HG03469 (cell line): ENCODE measurements around the gene CDK13.
"Not testable (repeated sequence)": the region's sequence is repeated elsewhere in the genome, so short reads cannot be mapped to it uniquely, and the experiment has no call there.

Experiments
- ATAC-seq: cut with Tn5 transposase; IDR thresholded peaks from one replicate; pipeline ENCODE4 v1.9.1; 2021; ENCODE audit warnings: mild to moderate bottlenecking, moderate library complexity, moderate number of reproducible peaks; ENCODE audit not compliant: unreplicated experiment

The CDK13 gene

GRCh38 chr7:39949971-39950472 lies at the start of gene CDK13:
TSS of gene CDK13 (plus strand) at chr7:39950256. CDS start at chr7:39950642, 386 bp downstream.
- peak; percentile 25 for ATAC-seq

- ATAC-seq = no peak
Measured at GRCh38 chr7:39904077-39904486, 46.0 kb upstream of the CDK13 start.

- ATAC-seq = no peak
Measured at GRCh38 chr7:39908141-39908540, 41.9 kb upstream of the CDK13 start.

- no peak for ATAC-seq
Measured at GRCh38 chr7:39908973-39909372, 41.1 kb upstream of the CDK13 start.

- no peak for ATAC-seq
Measured at GRCh38 chr7:39909526-39909925, 40.5 kb upstream of the CDK13 start.

- no peak for ATAC-seq
Measured at GRCh38 chr7:39910108-39910869, 39.8 kb upstream of the CDK13 start.

- no peak for ATAC-seq
Measured at GRCh38 chr7:39911167-39911566, 38.9 kb upstream of the CDK13 start.

GRCh38 chr7:39915847-39916246 lies 34.2 kb upstream of the CDK13 start:
- ATAC-seq = not testable (repeated sequence)

- ATAC-seq = no peak
Measured at GRCh38 chr7:39919646-39920045, 30.4 kb upstream of the CDK13 start.

GRCh38 chr7:39921506-39922175 lies 28.4 kb upstream of the CDK13 start:
- ATAC-seq = no peak

- ATAC-seq = no peak
Measured at GRCh38 chr7:39922580-39922979, 27.5 kb upstream of the CDK13 start.

GRCh38 chr7:39923091-39923490 lies 27.0 kb upstream of the CDK13 start:
- ATAC-seq = no peak

GRCh38 chr7:39924122-39924521 lies 25.9 kb upstream of the CDK13 start:
- no peak for ATAC-seq

- no peak for ATAC-seq
Measured at GRCh38 chr7:39926111-39926510, 23.9 kb upstream of the CDK13 start.

GRCh38 chr7:39927018-39927417 lies 23.0 kb upstream of the CDK13 start:
- no peak for ATAC-seq

- no peak for ATAC-seq
Measured at GRCh38 chr7:39934132-39934531, 15.9 kb upstream of the CDK13 start.

- ATAC-seq = no peak
Measured at GRCh38 chr7:39936761-39937160, 13.3 kb upstream of the CDK13 start.

- ATAC-seq = no peak
Measured at GRCh38 chr7:39937366-39938153, 12.5 kb upstream of the CDK13 start.

- ATAC-seq = no peak
Measured at GRCh38 chr7:39942883-39943282, 7.2 kb upstream of the CDK13 start.

- ATAC-seq = no peak
Measured at GRCh38 chr7:39946693-39947092, 3.4 kb upstream of the CDK13 start.

- no peak for ATAC-seq
Measured at GRCh38 chr7:39948375-39948955, 1.6 kb upstream of the CDK13 start.
